ENCODE results near the gene SLCO1C1.

GRCh38 chr12:20801035-20801434 is 105.9 kb downstream of the SLCO1C1 start:
- no peak for TF ChIP-seq CTCF (conservative IDR thresholded peaks at IDR 0.05; ENCODE audit: low read depth, low read length)
- TF ChIP-seq EZH2 (IDR thresholded peaks at IDR 0.05; ENCODE audit: borderline replicate concordance, low read depth, low read length, poor library complexity, severe bottlenecking) = no peak
